HG03159 (cell line): Measurements from ENCODE around the gene TMEM130.
"Not testable (repeated sequence)": the region's sequence is repeated elsewhere in the genome, so short reads cannot be mapped to it uniquely, and the experiment has no call there.

ENCODE experiments used
- ATAC-seq: cut with Tn5 transposase; IDR thresholded peaks from one replicate; pipeline ENCODE4 v1.9.1; 2021; ENCODE audit warnings: mild to moderate bottlenecking, moderate library complexity; ENCODE audit not compliant: unreplicated experiment

TMEM130 gene

DNA sequence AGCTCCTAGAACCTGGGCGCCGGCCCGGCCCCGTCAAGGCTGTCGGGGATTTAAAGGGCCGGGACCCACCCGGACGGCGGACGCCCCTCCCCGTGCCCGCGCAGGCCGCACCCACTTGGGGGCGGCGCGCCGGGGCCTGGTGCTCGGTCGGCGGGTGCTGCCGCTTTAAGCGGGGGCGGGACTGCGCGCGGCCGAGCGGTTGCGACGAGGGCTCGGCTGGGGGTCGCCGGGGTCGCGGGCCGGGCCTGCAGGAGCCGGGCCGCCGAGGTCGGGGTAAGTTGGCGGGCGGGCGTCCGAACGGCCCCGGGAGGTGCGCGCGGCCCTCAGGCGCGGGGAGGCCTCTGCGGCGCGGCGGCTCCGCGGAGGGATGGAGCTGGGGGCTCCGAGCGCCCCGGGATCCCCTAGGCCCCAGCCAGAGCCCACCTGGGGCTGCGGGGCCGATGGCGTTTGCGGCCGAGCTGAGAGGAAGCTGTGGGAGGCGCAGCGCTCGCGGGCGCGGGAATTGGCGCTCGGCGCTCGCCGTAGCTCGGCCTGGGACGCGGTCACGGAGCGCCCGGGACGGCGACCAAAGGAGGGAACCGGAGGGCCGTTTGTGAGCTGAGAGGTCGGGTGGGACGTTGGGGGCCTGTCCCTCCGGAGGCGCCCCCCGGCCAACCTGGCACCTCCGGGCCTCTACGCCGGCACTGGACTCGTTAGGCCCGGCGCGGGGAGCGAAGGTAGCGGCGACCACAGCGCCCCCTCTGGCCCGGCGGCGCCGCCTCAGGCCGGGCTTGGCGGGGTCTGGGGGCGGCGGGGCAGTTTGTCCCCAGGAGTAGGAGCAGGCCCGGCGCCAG, 8.8 kb upstream of the TMEM130 start, which contains the start of gene TRRAP:
Gene TRRAP (plus strand): TSS at position 168 of the 833 bp plus-strand sequence. CDS start 2,619 bp downstream, outside the sequence.
- ATAC-seq, result peak; percentile 65

DNA sequence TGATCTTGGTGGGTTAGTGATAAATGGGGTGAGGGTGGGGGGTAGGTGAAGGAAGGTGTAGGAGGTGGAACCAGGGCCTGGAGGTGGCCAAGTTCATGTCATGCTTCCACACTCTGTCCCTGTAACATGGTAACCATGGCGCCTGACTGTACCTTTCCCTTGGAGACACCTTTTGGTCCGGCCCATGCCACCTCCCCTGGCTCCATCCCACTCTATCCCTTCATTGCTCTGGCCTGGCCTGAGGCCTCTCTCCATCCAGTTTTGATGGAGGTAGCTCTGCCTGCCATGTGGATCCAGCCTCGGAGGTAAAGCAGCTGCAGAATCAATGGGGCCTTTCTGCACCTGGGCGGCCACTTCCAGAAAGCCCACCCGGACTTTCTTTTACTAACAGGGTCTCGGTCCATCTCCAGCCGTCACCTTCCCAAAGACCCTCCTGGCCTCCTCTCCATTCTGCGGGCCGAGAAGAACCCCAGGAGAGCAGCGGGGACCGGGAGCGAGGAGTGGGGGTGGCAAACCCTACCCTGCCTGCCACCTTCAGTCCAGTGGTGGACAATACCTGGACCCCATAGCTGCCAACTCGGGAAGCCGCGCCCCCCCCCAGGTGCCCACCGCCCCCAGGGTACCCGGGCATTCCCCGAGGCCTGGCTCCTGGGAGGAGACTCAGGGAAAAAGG, 8.0 kb upstream of the TMEM130 start:
- ATAC-seq, result peak; percentile 1

- no peak for ATAC-seq
These were observed 7.3 kb upstream of the TMEM130 start for GRCh38 chr7:98877146-98877545.

GRCh38 chr7:98875501-98875900, 5.7 kb upstream of the TMEM130 start:
- ATAC-seq, result no peak

DNA sequence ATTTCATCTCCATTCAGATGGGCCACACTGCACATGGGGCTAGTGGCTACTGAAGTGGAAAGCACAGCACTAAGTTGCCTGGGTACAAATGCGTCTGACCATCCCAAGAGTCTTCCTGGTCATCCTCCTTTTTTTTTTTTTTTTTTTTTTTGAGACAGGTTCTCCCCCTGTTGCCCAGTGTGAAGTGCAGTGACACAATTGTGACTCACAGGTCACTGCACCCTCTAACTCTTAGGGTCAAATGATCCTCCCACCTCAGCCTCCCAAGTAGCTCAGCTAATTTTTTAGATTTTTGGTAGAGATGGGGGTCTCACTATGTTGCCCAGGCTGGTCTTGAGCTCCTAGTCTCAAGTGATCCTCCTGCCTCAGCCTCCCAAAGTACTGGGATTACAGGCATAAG, 5.1 kb upstream of the TMEM130 start:
- ATAC-seq, result no peak

GRCh38 chr7:98873610-98874009, 3.8 kb upstream of the TMEM130 start:
- ATAC-seq, result not testable (repeated sequence)

DNA sequence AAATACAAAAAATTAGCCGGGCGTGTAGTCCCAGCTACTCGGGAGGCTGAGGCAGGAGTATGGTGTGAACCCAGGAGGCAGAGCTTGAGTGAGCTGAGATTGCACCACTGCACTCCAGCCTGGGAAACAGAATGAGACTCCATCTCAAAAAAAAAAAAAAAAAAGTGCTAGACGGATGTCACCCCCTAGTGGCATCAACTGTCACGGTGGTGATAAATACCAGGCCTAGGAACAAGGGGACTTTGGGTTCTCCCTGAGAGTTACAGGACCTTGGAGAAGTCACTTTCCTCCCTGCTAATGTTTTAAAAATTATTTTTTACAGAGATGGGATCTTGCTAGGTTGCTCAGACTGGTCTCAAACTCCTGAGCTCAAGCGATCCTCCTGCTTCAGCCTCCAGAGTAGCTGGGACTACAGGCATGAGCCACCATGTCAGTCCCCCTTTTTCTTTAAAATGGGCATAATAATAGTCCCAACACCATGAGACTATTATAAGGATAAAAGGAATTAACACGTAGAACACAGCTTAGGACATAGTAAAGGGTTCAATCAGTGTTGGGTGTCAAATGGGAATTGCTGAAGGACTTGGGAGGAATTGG, 2.6 kb upstream of the TMEM130 start:
- ATAC-seq, result no peak

GRCh38 chr7:98870807-98871491, 1.1 kb upstream of the TMEM130 start:
- ATAC-seq, result no peak

- peak; percentile 73 for ATAC-seq
These were observed 372 bp upstream of the TMEM130 start for GRCh38 chr7:98870121-98870651.

GRCh38 chr7:98869027-98869596, 702 bp downstream of the TMEM130 start:
- no peak for ATAC-seq

- ATAC-seq, result no peak
These were observed 1.4 kb downstream of the TMEM130 start for GRCh38 chr7:98868450-98868849.

GRCh38 chr7:98866765-98867164, 3.0 kb downstream of the TMEM130 start:
- ATAC-seq, result no peak

DNA sequence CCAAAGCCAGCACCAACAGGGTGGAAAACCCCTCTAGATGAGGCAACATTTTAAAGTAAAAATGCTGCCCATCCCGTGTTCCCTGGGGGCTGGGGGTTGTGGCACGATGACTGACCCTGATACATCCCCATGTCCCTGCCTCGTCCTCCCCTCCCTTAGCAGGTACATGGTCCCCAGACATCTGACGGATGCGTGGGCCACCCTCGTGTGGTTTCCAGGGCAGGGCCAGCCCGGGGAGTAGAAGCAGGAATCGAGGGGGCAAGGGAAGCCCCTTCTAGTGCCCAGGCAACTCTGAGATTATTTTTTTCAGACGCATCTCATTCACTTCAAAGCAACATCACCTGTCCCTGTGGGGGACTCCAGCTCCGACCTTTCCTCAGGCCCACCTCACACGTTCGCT, 3.5 kb downstream of the TMEM130 start:
- ATAC-seq, result no peak

DNA sequence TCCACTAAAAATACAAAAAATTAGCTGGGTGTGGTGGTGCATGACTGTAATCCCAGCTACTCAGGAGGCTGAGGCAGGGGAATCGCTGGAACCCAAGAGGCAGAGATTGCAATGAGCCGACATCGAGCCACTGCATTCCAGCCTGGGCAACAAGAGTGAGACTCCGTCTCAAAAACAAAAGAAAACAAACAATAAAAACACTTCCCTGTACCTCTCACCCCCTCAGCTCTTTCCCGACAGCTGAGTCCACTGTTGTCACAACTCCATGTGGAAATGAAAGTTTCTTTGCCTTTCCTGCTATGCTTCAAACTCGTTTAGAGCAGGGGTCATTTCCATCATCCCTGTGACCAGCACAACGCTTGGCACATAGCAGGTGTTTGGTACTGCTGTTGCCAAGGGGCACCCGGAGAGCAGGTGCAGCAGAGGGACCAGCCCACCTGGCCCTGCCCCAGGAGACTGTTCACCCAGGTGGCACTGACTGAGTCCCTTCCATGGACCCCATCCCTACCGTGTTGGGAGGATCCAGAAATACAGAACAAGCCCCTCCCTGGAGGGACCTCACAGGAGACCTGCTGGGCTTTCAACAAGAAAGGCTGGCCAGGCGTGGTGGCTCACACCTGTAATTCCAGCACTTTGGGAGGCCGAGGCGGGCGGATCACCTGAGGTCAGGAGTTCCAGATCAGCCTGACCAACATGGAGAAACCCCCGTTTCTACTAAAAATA, 4.9 kb downstream of the TMEM130 start:
- ATAC-seq, result no peak

DNA sequence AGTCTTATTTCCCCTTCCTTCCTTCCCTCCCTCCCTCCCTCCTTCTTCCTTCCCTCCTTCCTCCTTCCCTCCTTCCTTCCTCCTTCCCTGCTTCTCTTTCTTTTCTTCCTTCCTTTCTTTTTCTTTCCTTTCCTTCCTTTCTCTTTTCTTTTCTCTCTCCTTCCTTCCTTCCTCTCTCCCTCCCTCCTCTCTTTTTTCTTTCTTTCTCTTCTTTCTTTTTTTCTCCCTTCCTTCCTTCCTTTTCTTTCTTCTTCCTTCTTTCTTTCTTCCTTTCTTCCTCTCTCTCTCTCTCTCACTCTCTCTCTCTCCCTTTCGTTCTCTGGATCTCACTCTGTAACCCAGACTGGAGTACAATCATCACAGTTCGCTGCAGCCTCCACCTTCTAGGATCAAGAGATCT, 6.2 kb downstream of the TMEM130 start:
- ATAC-seq, result no peak

DNA sequence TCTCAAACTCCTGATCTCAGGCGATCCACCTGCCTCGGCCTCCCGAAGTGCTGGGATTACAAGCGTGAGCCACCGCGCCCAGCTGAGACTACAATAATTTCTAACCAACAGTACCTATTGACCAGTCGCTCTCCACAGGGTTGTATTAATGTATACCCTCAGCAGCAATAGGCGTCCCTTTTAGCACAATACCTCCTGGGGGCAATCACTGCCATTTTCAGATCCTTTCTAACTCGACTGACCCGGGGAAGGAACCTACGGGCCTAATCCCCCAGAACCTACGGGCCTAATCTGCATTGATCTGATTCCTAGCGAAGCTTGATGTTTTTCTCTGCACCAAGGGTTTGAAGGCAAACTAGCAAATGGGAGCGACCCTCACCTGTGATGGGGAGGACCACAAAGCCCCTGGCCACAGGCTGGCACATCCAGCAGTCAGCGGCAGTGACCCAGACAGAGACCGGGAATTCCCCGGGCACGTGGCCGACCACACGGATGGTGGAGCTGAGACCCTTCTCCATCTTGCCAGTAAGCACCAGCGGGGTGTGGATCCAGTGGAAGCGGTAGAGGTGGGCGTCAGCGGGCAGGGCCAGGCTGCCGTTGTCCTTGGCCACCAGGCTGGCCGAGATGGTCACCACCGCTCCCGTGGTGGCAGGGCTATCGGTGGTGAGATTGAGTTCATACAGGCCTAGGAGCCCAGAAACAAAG, 6.9 kb downstream of the TMEM130 start:
- ATAC-seq, result no peak

DNA sequence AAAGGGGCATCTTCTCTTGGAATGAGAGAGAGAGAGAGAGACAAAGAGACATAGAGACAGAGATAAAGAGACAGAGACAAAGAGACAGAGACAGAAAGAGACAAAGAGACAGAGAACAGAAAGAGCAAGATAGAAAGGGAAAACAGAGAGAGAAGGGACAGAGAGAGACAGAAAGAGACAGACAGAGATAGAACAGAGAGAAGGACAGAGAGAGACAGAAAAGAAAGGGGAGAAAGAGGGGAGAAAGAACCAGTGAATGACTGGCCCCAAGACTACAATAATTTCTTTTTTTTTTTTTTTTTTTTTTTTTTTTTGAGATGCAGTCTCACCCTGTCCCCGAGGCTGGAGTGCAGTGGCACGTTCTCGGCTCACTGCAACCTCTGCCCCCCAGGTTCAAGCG, 7.6 kb downstream of the TMEM130 start:
- no peak for ATAC-seq

DNA sequence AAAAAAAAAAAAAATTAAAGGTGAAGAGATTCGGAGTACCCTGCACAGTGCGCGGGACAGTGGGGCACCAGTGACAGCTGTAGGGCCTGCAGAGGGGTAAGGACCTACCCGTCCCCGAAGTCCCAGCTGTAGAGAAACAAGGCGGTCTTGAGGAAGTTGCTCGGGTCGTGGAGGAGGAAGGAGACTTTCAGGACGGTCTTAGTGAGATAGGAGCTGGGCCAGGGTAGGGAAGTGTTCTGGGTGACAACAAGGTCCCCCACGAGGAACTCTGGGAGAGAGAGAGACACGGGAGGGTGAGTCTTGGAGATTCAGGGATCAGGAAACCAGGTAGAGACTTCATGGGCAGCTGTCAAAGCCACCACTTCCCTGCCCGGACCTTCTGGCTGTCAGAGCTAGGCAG, 9.7 kb downstream of the TMEM130 start:
- ATAC-seq, result no peak

GRCh38 chr7:98855610-98856422, 14.0 kb downstream of the TMEM130 start:
- ATAC-seq, result no peak
